GM12891 (cell line): Measurements from ENCODE around the gene ROBO2.

Experiments used
- POLR2A ChIP-seq: IDR thresholded peaks from 2 replicates; pipeline ENCODE4 v1.6.1; 2011; ENCODE audit warnings: low read depth, low read length, control low read depth
- TAF1 ChIP-seq: IDR thresholded peaks from 2 replicates; pipeline ENCODE4 v1.6.1; 2011; ENCODE audit warnings: low read depth, low read length, control low read depth

- TF ChIP-seq POLR2A (no peak), TAF1 (no peak)
Observed at GRCh38 chr3:76997733-76998132, 42.2 kb upstream of the ROBO2 start.
